ENCODE results near the gene ANAPC2. TPM values are rescaled to one million over a fixed set of nuclear protein-coding genes. Genes with fewer than 3 reads are reported as not detected.

ANAPC2 gene
- polyA plus RNA-seq, 1 experiment: 12.1 TPM

DNA sequence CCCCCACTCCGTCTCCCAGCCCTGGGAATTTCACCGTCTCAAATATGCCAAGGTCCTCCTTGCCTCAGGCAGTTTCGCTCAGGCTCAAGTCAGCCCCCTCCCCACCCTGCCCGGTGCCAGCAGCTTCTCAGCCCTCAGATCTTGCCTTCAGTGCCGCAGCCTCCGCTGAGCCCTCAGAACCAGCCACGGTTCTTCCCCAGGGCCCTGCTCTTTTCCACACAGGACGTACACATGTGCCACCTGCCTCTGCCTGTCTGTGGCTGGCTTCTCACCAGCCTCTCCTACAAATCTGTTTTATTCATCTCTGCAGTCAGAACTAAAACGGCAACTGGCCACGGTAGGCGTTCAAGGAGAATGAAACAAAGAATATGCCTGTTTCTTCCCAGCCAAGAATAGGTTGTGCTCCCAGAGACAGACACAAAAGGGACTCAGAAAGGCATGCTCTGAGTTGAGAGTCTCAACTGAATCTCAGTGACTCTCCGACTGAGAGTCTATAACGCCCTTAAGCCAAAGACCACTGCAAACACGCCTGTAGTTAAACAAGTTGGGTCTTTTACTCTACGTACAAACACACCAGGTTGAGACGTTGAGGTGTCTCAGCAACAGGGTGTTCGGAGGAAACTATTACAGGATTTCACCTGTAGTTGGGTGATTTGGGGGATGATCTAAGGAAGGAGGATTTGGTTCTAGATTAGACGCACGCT lies 60.0 kb downstream of the ANAPC2 start:
- Histone ChIP-seq H3K4me3 (ENCODE audit: low read depth, low read length) (peak overlapping the region; percentile 77), H3K27me3 (ENCODE audit: control insufficient read depth, insufficient read depth, low read length) (no peaks in the 10 kb centered on the region), H3K27ac (ENCODE audit: low read depth, low read length) (no peak overlapping the region), H3K9me3 (ENCODE audit: control insufficient read depth, insufficient read depth, low read length) (peaks cover 6% of the 10 kb centered on the region; the same call in 1 of the 2 replicates)
- DNase-seq (ENCODE audit: low read depth, low spot score): no peak
- no peak for TF ChIP-seq CTCF (IDR thresholded peaks at IDR 0.05; ENCODE audit: low read depth, low read length)
- ChIA-PET CTCF (interaction anchor here (0.7 to 0.9 kb wide), 2 partner anchors 12 to 108 kb away, joined by 4 to 6 read pairs; no protein-coding TSS in a partner anchor), POLR2A (interaction anchor here (0.8 kb wide), 1 partner anchor 73 kb away, joined by 4 read pairs; no protein-coding TSS in a partner anchor)

DNA sequence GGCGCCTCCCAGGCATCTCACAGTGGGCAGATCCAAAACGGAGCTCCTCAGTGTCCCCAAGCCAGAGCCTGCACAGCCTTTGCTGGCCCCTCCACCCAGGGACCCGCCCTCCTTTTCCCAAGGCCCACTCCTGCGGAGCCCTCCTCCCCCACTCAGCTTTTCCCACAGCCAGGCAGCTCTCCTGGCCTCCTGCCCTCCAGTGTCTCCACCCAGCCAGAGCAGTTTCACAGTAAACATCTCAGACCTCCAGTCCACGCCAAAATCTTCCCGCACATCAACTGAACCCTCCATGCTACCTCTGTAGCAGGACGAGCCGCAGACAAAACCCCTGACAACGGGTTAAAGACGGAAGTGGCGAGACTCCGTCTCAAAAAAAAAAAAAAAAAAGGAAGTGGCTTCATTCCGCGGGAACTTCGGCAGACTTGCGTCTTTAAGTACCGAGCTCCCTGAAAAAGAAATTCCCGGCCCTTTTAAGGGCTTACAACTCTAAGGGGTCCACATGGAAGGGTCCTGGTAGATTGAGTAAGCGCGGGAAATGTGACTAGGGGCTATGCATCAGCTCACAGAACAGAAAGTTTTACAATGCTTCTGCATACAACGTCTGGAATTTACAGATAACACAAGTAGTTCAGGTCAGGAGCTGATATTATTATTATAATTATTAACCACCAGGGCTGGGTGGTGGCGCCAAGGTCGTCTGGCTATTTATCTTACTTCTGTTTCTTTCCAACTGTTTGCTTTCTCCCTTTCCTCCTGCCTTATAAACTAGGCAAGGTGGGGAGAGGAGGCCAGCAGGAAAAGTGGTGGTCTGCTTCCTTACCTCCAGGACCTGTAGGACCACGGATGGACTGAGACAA lies 60.8 kb downstream of the ANAPC2 start:
- DNase-seq (ENCODE audit: low read depth, low spot score): no peak
- TF ChIP-seq CTCF (IDR thresholded peaks at IDR 0.05; ENCODE audit: low read depth, low read length): no peak
- Histone ChIP-seq H3K9me3 (ENCODE audit: control insufficient read depth, insufficient read depth, low read length) (peaks cover 6% of the 10 kb centered on the region; the same call in 1 of the 2 replicates), H3K27ac (ENCODE audit: low read depth, low read length) (no peak overlapping the region), H3K27me3 (ENCODE audit: control insufficient read depth, insufficient read depth, low read length) (no peaks in the 10 kb centered on the region), H3K4me3 (ENCODE audit: low read depth, low read length) (peak overlapping the region; percentile 32)
- ChIA-PET CTCF (interaction anchor here (0.6 to 0.7 kb wide), 2 partner anchors 9 to 13 kb away, joined by 4 to 6 read pairs; no protein-coding TSS in a partner anchor), POLR2A (interaction anchor here (0.8 kb wide), 1 partner anchor 73 kb away, joined by 4 read pairs; no protein-coding TSS in a partner anchor)

DNA sequence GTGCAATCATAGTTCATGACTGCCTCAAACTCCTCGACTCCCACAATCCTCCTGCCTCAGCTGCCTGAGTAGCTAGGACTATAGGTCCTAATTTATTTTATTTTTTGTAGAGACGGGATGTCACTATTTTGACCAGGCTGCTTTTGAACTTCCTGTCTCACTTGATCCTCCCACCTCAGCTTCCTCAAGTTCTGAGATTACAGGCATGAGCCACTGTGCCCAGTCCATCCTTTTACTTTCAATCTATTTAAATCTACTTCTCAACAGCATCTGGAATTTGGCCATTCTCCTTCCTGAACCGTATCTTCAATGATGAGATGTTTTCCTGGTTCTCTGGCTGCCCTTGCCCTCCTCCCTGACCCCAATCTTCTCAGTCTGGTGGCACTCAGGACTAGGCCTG lies 61.6 kb downstream of the ANAPC2 start:
- H3K9me3 ChIP-seq (ENCODE audit: control insufficient read depth, insufficient read depth, low read length): peaks cover 6% of the 10 kb centered on the region; the same call in 1 of the 2 replicates
- no peak for DNase-seq (ENCODE audit: low read depth, low spot score)
- TF ChIP-seq CTCF (IDR thresholded peaks at IDR 0.05; ENCODE audit: low read depth, low read length): no peak
- ChIA-PET CTCF (interaction anchor here (0.6 kb wide), 1 partner anchor 8 kb away, joined by 4 read pairs; no protein-coding TSS in a partner anchor), POLR2A (no interaction called here)
- H3K27ac ChIP-seq (ENCODE audit: low read depth, low read length): no peak overlapping the region
- no peaks in the 10 kb centered on the region for H3K27me3 ChIP-seq (ENCODE audit: control insufficient read depth, insufficient read depth, low read length)
- H3K4me3 ChIP-seq (ENCODE audit: low read depth, low read length): no peak overlapping the region

Small RNAs within 50 kb of the gene (small RNA-seq; reads per million reads assigned to genes)
- not detected for gene MIR3621 (ENCODE audit: insufficient read length, low read depth)

Other genes starting within 250 kb of the ANAPC2 start
- gene FBXW5, start 243.8 kb downstream of the ANAPC2 start, polyA plus RNA-seq (2011; rRNA removed): 31.2 and 46.4 TPM in 2 replicates
- 0.41 TPM in 1 of 2 replicates, not detected in the other for gene C8G, start 243.3 kb downstream of the ANAPC2 start, polyA plus RNA-seq (2011; rRNA removed)
- gene LCN12, start 236.3 kb downstream of the ANAPC2 start, polyA plus RNA-seq (2011; rRNA removed): not detected in 2 replicates
- 7.8 and 9.6 TPM in 2 replicates for gene PTGDS, start 211.1 kb downstream of the ANAPC2 start, polyA plus RNA-seq (2011; rRNA removed)
- 1.5 TPM in 2 replicates for gene LCNL1, start 205.6 kb downstream of the ANAPC2 start, polyA plus RNA-seq (2011; rRNA removed)
- 6.0 and 6.7 TPM in 2 replicates for gene PAXX, start 196.1 kb downstream of the ANAPC2 start, polyA plus RNA-seq (2011; rRNA removed)
- gene CLIC3, start 192.0 kb downstream of the ANAPC2 start, polyA plus RNA-seq (2011; rRNA removed): 0.42 and 0.63 TPM in 2 replicates
- gene ABCA2, start 160.3 kb downstream of the ANAPC2 start, polyA plus RNA-seq (2011; rRNA removed): 4.7 and 8.8 TPM in 2 replicates
- not detected in 2 replicates for gene FUT7, start 156.5 kb downstream of the ANAPC2 start, polyA plus RNA-seq (2011; rRNA removed)
- gene NPDC1, start 142.4 kb downstream of the ANAPC2 start, polyA plus RNA-seq (2011; rRNA removed): 8.9 and 16.5 TPM in 2 replicates
- gene ENTPD2, start 134.5 kb downstream of the ANAPC2 start, polyA plus RNA-seq (2011; rRNA removed): not detected in 2 replicates
- gene SAPCD2, start 118.0 kb downstream of the ANAPC2 start, polyA plus RNA-seq (2011; rRNA removed): 1.5 and 1.8 TPM in 2 replicates
- 5.1 and 6.3 TPM in 2 replicates for gene UAP1L1, start 111.0 kb downstream of the ANAPC2 start, polyA plus RNA-seq (2011; rRNA removed)
- gene MAN1B1, start 101.6 kb downstream of the ANAPC2 start, polyA plus RNA-seq (2011; rRNA removed): 40.8 and 50.2 TPM in 2 replicates
- 30.6 and 52.6 TPM in 2 replicates for gene DPP7, start 73.8 kb downstream of the ANAPC2 start, polyA plus RNA-seq (2011; rRNA removed)
- 0.04 TPM in 1 of 2 replicates, not detected in the other for gene GRIN1, start 49.4 kb downstream of the ANAPC2 start, polyA plus RNA-seq (2011; rRNA removed)
- gene LRRC26, start 18.5 kb downstream of the ANAPC2 start, polyA plus RNA-seq (2011; rRNA removed): not detected in 2 replicates
- not detected in 2 replicates for gene TMEM210, start 16.5 kb downstream of the ANAPC2 start, polyA plus RNA-seq (2011; rRNA removed)
- 35.0 and 46.9 TPM in 2 replicates for gene SSNA1, start 116 bp upstream of the ANAPC2 start, polyA plus RNA-seq (2011; rRNA removed)
- 2.8 and 3.8 TPM in 2 replicates for gene TPRN, start 12.2 kb upstream of the ANAPC2 start, polyA plus RNA-seq (2011; rRNA removed)
- gene TMEM203, start 17.1 kb upstream of the ANAPC2 start, polyA plus RNA-seq (2011; rRNA removed): 44.2 and 50.2 TPM in 2 replicates
- gene NDOR1, start 17.1 kb upstream of the ANAPC2 start, polyA plus RNA-seq (2011; rRNA removed): 2.8 and 3.8 TPM in 2 replicates
- 0.17 and 0.45 TPM in 2 replicates for gene RNF208, start 33.7 kb upstream of the ANAPC2 start, polyA plus RNA-seq (2011; rRNA removed)
- 0.27 and 0.56 TPM in 2 replicates for gene CYSRT1, start 36.6 kb upstream of the ANAPC2 start, polyA plus RNA-seq (2011; rRNA removed)
- gene RNF224, start 38.9 kb upstream of the ANAPC2 start, polyA plus RNA-seq (2011; rRNA removed): not detected in 2 replicates
- not detected in 2 replicates for gene SLC34A3, start 42.3 kb upstream of the ANAPC2 start, polyA plus RNA-seq (2011; rRNA removed)
- 223 and 262 TPM in 2 replicates for gene TUBB4B, start 52.7 kb upstream of the ANAPC2 start, polyA plus RNA-seq (2011; rRNA removed)
- not detected in 2 replicates for gene STPG3, start 62.7 kb upstream of the ANAPC2 start, polyA plus RNA-seq (2011; rRNA removed)
- gene NELFB, start 66.8 kb upstream of the ANAPC2 start, polyA plus RNA-seq (2011; rRNA removed): 27.1 and 38.7 TPM in 2 replicates
- gene TOR4A, start 89.2 kb upstream of the ANAPC2 start, polyA plus RNA-seq (2011; rRNA removed): 14.1 and 18.7 TPM in 2 replicates
- 0.17 and 0.22 TPM in 2 replicates for gene NRARP, start 113.7 kb upstream of the ANAPC2 start, polyA plus RNA-seq (2011; rRNA removed)
- gene EXD3, start 234.6 kb upstream of the ANAPC2 start, polyA plus RNA-seq (2011; rRNA removed): 4.0 and 5.4 TPM in 2 replicates
- 0.06 and 0.09 TPM in 2 replicates for gene NOXA1, start 234.8 kb upstream of the ANAPC2 start, polyA plus RNA-seq (2011; rRNA removed)

Measured in AG04450 (cell line).